HL-60 (cell line): ENCODE results near the gene RNLS.

Source experiments
- SPI1 ChIP-seq: IDR thresholded peaks from 2 replicates; pipeline ENCODE4 v1.6.1; 2012; ENCODE audit warnings: low read depth, mild to moderate bottlenecking, borderline replicate concordance
- TF ChIP-seq, protein P1 (sequence below): IDR thresholded peaks from one replicate; pipeline ENCODE4 v1.5.1; 2011; ENCODE audit warnings: low read length, control low read depth, inconsistent platforms; ENCODE audit not compliant: insufficient read depth
- TF ChIP-seq, protein P2 (sequence below): IDR thresholded peaks from 2 replicates; pipeline ENCODE4 v1.6.1; 2012; ENCODE audit warnings: low read depth; ENCODE audit not compliant: insufficient replicate concordance

DNA sequence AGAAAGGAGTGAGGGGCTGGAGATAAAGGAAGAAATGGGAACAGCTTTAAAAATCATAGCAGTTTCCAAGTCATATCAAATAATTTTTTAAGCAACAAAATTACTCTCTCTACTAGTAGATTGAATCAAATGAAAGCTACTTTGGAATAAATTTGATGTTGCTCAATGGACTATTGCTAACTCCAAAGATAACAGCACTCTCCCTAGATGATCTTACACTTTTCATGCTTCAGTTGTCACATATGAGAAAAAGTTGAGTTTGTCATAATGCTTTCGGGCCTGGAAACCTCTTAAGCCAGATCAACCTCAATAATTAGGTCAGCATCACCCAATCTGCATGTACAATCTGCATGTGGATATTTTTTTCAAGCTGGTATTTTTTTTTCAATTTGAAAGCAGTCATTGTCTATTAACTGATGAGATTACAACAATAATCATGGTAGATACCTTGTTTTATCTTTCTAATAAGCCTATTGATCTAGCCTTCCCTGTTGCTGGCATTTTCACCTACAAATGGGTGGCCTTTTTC is 34.7 kb upstream of the RNLS start:
- TF ChIP-seq, protein P1, sequence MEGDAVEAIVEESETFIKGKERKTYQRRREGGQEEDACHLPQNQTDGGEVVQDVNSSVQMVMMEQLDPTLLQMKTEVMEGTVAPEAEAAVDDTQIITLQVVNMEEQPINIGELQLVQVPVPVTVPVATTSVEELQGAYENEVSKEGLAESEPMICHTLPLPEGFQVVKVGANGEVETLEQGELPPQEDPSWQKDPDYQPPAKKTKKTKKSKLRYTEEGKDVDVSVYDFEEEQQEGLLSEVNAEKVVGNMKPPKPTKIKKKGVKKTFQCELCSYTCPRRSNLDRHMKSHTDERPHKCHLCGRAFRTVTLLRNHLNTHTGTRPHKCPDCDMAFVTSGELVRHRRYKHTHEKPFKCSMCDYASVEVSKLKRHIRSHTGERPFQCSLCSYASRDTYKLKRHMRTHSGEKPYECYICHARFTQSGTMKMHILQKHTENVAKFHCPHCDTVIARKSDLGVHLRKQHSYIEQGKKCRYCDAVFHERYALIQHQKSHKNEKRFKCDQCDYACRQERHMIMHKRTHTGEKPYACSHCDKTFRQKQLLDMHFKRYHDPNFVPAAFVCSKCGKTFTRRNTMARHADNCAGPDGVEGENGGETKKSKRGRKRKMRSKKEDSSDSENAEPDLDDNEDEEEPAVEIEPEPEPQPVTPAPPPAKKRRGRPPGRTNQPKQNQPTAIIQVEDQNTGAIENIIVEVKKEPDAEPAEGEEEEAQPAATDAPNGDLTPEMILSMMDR = no peak
- TF ChIP-seq, protein P2, sequence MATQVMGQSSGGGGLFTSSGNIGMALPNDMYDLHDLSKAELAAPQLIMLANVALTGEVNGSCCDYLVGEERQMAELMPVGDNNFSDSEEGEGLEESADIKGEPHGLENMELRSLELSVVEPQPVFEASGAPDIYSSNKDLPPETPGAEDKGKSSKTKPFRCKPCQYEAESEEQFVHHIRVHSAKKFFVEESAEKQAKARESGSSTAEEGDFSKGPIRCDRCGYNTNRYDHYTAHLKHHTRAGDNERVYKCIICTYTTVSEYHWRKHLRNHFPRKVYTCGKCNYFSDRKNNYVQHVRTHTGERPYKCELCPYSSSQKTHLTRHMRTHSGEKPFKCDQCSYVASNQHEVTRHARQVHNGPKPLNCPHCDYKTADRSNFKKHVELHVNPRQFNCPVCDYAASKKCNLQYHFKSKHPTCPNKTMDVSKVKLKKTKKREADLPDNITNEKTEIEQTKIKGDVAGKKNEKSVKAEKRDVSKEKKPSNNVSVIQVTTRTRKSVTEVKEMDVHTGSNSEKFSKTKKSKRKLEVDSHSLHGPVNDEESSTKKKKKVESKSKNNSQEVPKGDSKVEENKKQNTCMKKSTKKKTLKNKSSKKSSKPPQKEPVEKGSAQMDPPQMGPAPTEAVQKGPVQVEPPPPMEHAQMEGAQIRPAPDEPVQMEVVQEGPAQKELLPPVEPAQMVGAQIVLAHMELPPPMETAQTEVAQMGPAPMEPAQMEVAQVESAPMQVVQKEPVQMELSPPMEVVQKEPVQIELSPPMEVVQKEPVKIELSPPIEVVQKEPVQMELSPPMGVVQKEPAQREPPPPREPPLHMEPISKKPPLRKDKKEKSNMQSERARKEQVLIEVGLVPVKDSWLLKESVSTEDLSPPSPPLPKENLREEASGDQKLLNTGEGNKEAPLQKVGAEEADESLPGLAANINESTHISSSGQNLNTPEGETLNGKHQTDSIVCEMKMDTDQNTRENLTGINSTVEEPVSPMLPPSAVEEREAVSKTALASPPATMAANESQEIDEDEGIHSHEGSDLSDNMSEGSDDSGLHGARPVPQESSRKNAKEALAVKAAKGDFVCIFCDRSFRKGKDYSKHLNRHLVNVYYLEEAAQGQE = no peak
- no peak for TF ChIP-seq SPI1
